Measurements from ENCODE around the gene INSIG1. TPM values are rescaled to one million over a fixed set of nuclear protein-coding genes. Genes with fewer than 3 reads are reported as not detected.

The INSIG1 gene
- total and polyA plus RNA-seq, 2 experiments from 2014 or later = 70.3 to 131 TPM

DNA sequence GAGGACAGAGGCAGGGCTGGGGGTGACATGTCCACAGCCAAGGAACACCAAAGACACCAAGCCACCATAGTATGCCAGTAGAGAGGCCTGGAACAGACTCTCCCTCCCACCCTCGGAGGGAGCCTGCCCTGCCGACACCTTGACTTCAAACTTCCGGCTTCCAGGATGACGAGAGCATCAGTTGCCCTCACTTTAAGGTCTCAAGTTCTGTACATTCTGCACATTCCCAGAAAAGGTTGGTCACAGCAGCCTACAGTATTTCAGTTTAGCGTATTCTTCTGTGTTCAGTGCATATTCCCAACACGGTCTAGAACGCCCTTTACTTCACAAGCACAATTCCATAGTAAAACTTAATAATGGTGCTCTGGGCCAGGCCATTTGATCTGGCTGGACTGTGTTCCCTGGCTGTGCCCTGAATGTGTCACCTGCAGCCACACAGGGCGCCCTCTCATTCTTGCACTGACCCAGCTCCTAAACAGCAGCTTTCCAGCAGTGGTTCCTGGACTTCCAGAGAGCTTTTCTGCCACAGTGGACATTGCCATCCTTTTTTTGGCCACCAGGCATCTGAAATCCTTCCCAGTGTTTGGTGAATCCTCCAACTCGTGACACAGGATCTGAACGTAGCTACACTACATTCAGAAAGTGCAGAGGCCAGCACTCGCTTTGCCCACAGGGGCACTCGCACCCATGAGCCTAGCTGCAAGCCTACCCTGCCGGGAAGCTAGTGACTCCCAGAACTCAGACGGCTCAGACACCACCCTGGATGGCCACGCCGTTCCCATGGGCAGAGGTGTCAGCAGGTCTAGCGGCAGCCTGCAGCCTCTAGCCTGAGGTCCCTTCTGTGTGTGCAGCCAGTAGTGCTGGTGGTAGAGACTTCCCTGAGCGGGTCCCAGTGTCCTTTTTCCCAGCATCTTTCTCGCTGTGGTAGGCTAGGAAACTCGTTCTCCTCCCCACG lies 36.4 kb upstream of the INSIG1 start:
- Histone ChIP-seq H3K27ac (ENCODE audit: low read depth) (no peak overlapping the region), H3K27me3 (ENCODE audit: insufficient read depth) (no peaks in the 10 kb centered on the region), H3K4me3 (no peak overlapping the region), H3K36me3 (ENCODE audit: insufficient read depth) (no peaks in the 10 kb centered on the region), H4K20me1 (replicated peaks; ENCODE audit: insufficient read depth) (no peaks in the 10 kb centered on the region), H3K79me2 (replicated peaks; ENCODE audit: insufficient read depth) (no peaks in the 10 kb centered on the region), H3F3A (replicated peaks; ENCODE audit: low read depth) (no peaks in the 10 kb centered on the region), H3K4me1 (ENCODE audit: insufficient read depth) (no peaks in the 10 kb centered on the region), H3K9me2 (ENCODE audit: insufficient read depth) (no peaks in the 10 kb centered on the region), H2AFZ (no peak overlapping the region), H3K4me2 (no peak overlapping the region)
- TF ChIP-seq, protein P1, sequence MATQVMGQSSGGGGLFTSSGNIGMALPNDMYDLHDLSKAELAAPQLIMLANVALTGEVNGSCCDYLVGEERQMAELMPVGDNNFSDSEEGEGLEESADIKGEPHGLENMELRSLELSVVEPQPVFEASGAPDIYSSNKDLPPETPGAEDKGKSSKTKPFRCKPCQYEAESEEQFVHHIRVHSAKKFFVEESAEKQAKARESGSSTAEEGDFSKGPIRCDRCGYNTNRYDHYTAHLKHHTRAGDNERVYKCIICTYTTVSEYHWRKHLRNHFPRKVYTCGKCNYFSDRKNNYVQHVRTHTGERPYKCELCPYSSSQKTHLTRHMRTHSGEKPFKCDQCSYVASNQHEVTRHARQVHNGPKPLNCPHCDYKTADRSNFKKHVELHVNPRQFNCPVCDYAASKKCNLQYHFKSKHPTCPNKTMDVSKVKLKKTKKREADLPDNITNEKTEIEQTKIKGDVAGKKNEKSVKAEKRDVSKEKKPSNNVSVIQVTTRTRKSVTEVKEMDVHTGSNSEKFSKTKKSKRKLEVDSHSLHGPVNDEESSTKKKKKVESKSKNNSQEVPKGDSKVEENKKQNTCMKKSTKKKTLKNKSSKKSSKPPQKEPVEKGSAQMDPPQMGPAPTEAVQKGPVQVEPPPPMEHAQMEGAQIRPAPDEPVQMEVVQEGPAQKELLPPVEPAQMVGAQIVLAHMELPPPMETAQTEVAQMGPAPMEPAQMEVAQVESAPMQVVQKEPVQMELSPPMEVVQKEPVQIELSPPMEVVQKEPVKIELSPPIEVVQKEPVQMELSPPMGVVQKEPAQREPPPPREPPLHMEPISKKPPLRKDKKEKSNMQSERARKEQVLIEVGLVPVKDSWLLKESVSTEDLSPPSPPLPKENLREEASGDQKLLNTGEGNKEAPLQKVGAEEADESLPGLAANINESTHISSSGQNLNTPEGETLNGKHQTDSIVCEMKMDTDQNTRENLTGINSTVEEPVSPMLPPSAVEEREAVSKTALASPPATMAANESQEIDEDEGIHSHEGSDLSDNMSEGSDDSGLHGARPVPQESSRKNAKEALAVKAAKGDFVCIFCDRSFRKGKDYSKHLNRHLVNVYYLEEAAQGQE (IDR thresholded peaks at IDR 0.05; ENCODE audit: unreplicated experiment) = no peak
- TF ChIP-seq ZNF331 (CRISPR knock-in tag; IDR thresholded peaks at IDR 0.05; ENCODE audit: low read depth) (no peak), ZNF114 (CRISPR knock-in tag; IDR thresholded peaks at IDR 0.05) (no peak), EZH2 (IDR thresholded peaks at IDR 0.05; ENCODE audit: low read depth, unreplicated experiment) (no peak), NANOG (IDR thresholded peaks at IDR 0.05; ENCODE audit: borderline replicate concordance) (no peak), CREB1 (CRISPR knock-in tag; IDR thresholded peaks at IDR 0.05; ENCODE audit: low read depth) (no peak), EZH2phosphoT487 (IDR thresholded peaks at IDR 0.05; ENCODE audit: unreplicated experiment) (no peak), STAT1 (IDR thresholded peaks at IDR 0.05; ENCODE audit: unreplicated experiment) (no peak), POLR2AphosphoS5 (IDR thresholded peaks at IDR 0.05; ENCODE audit: low read depth) (no peak), JUNB (IDR thresholded peaks at IDR 0.05; ENCODE audit: unreplicated experiment) (no peak)
- TF ChIP-seq, protein P2, sequence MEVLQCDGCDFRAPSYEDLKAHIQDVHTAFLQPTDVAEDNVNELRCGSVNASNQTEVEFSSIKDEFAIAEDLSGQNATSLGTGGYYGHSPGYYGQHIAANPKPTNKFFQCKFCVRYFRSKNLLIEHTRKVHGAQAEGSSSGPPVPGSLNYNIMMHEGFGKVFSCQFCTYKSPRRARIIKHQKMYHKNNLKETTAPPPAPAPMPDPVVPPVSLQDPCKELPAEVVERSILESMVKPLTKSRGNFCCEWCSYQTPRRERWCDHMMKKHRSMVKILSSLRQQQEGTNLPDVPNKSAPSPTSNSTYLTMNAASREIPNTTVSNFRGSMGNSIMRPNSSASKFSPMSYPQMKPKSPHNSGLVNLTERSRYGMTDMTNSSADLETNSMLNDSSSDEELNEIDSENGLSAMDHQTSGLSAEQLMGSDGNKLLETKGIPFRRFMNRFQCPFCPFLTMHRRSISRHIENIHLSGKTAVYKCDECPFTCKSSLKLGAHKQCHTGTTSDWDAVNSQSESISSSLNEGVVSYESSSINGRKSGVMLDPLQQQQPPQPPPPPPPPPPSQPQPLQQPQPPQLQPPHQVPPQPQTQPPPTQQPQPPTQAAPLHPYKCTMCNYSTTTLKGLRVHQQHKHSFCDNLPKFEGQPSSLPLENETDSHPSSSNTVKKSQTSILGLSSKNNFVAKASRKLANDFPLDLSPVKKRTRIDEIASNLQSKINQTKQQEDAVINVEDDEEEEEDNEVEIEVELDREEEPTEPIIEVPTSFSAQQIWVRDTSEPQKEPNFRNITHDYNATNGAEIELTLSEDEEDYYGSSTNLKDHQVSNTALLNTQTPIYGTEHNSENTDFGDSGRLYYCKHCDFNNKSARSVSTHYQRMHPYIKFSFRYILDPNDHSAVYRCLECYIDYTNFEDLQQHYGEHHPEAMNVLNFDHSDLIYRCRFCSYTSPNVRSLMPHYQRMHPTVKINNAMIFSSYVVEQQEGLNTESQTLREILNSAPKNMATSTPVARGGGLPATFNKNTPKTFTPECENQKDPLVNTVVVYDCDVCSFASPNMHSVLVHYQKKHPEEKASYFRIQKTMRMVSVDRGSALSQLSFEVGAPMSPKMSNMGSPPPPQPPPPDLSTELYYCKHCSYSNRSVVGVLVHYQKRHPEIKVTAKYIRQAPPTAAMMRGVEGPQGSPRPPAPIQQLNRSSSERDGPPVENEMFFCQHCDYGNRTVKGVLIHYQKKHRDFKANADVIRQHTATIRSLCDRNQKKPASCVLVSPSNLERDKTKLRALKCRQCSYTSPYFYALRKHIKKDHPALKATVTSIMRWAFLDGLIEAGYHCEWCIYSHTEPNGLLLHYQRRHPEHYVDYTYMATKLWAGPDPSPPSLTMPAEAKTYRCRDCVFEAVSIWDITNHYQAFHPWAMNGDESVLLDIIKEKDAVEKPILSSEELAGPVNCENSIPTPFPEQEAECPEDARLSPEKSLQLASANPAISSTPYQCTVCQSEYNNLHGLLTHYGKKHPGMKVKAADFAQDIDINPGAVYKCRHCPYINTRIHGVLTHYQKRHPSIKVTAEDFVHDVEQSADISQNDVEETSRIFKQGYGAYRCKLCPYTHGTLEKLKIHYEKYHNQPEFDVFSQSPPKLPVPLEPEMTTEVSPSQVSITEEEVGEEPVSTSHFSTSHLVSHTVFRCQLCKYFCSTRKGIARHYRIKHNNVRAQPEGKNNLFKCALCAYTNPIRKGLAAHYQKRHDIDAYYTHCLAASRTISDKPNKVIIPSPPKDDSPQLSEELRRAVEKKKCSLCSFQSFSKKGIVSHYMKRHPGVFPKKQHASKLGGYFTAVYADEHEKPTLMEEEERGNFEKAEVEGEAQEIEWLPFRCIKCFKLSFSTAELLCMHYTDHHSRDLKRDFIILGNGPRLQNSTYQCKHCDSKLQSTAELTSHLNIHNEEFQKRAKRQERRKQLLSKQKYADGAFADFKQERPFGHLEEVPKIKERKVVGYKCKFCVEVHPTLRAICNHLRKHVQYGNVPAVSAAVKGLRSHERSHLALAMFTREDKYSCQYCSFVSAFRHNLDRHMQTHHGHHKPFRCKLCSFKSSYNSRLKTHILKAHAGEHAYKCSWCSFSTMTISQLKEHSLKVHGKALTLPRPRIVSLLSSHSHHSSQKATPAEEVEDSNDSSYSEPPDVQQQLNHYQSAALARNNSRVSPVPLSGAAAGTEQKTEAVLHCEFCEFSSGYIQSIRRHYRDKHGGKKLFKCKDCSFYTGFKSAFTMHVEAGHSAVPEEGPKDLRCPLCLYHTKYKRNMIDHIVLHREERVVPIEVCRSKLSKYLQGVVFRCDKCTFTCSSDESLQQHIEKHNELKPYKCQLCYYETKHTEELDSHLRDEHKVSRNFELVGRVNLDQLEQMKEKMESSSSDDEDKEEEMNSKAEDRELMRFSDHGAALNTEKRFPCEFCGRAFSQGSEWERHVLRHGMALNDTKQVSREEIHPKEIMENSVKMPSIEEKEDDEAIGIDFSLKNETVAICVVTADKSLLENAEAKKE (CRISPR knock-in tag; IDR thresholded peaks at IDR 0.05) = no peak
- TF ChIP-seq, protein P3, sequence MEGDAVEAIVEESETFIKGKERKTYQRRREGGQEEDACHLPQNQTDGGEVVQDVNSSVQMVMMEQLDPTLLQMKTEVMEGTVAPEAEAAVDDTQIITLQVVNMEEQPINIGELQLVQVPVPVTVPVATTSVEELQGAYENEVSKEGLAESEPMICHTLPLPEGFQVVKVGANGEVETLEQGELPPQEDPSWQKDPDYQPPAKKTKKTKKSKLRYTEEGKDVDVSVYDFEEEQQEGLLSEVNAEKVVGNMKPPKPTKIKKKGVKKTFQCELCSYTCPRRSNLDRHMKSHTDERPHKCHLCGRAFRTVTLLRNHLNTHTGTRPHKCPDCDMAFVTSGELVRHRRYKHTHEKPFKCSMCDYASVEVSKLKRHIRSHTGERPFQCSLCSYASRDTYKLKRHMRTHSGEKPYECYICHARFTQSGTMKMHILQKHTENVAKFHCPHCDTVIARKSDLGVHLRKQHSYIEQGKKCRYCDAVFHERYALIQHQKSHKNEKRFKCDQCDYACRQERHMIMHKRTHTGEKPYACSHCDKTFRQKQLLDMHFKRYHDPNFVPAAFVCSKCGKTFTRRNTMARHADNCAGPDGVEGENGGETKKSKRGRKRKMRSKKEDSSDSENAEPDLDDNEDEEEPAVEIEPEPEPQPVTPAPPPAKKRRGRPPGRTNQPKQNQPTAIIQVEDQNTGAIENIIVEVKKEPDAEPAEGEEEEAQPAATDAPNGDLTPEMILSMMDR (conservative IDR thresholded peaks at IDR 0.05; ENCODE audit: low read depth in 2 of 2) = no peak
- TF ChIP-seq, protein P4, sequence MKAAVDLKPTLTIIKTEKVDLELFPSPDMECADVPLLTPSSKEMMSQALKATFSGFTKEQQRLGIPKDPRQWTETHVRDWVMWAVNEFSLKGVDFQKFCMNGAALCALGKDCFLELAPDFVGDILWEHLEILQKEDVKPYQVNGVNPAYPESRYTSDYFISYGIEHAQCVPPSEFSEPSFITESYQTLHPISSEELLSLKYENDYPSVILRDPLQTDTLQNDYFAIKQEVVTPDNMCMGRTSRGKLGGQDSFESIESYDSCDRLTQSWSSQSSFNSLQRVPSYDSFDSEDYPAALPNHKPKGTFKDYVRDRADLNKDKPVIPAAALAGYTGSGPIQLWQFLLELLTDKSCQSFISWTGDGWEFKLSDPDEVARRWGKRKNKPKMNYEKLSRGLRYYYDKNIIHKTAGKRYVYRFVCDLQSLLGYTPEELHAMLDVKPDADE (IDR thresholded peaks at IDR 0.05) = no peak
- no peaks in the 10 kb centered on the region for H3K36me3 Mint-ChIP-seq (ENCODE audit: low read depth)
- no peak overlapping the region for H3K27ac Mint-ChIP-seq
- H3K27me3 Mint-ChIP-seq (ENCODE audit: insufficient read depth, low read depth, poor library complexity) = no peaks in the 10 kb centered on the region
- ATAC-seq = peak; percentile 37; the same call in 2 of the 3 replicates
- DNase-seq (ENCODE audit: low spot score) = peak; percentile 8
- H3K4me3 Mint-ChIP-seq = no peak overlapping the region
- H3K9me3 Mint-ChIP-seq = no peaks in the 10 kb centered on the region
- H3K4me1 Mint-ChIP-seq = peaks cover 6% of the 10 kb centered on the region; the same call in 2 of the 3 replicates

All from GM23338 (cell line).